Sigmoid colon (tissue), 7 donors: ENCODE data around the gene ADAMTSL1. TPM values are rescaled to one million over a fixed set of nuclear protein-coding genes. Genes with fewer than 3 reads are reported as not detected.

Experiments used
- DNase-seq: peaks from one replicate; pipeline ENCODE4 v3.0.0-alpha.2; 2019
- H3K27ac ChIP-seq, 4 donors: fragments of 200-600 bp; sonication (generic); one replicate each; pipeline ENCODE4 v1.5.1; 2016 to 2019; ENCODE audit warnings: mild to moderate bottlenecking in 1 of 4
- H3K27me3 ChIP-seq, 3 donors: fragments of 200-600 bp; sonication (generic); one replicate each; pipeline ENCODE4 v1.5.1; 2019; ENCODE audit warnings: mild to moderate bottlenecking in 1 of 3
- H3K36me3 ChIP-seq, 4 donors: fragments of 200-600 bp; sonication (generic); one replicate each; pipeline ENCODE4 v1.5.1; 2016 to 2019
- H3K4me1 ChIP-seq, 4 donors: fragments of 200-600 bp; sonication (generic); one replicate each; pipeline ENCODE4 v1.5.1; 2017 to 2019
- H3K4me3 ChIP-seq, 4 donors: fragments of 200-600 bp; sonication (generic); one replicate each; pipeline ENCODE4 v1.5.1; 2017 to 2019; ENCODE audit warnings: mild to moderate bottlenecking in 2 of 4, moderate library complexity in 1 of 4
- H3K9me3 ChIP-seq, 4 donors: fragments of 200-600 bp in 3 of 4; sonication (generic) in 3 of 4; one replicate each; pipeline versions ENCODE4 v1.5.1 to v1.6.1; 2013 to 2019
- EP300 ChIP-seq, 4 donors: sonication (generic); formaldehyde crosslinking; IDR thresholded peaks; one replicate each; pipeline ENCODE4 v1.6.1; 2017; ENCODE audit warnings: antibody characterized with exemption in 4 of 4
- POLR2A ChIP-seq, 2 donors: fragments of 450-650 bp; IDR thresholded peaks; one replicate each; pipeline ENCODE4 v1.6.1; 2016; ENCODE audit warnings: antibody characterized with exemption in 2 of 2, mild to moderate bottlenecking in 2 of 2, moderate library complexity in 2 of 2
- POLR2AphosphoS5 ChIP-seq, 4 donors: sonication (generic); formaldehyde crosslinking; IDR thresholded peaks; one replicate each; pipeline ENCODE4 v1.6.1; 2017; ENCODE audit warnings: antibody characterized with exemption in 4 of 4
- WGBS, 2 donors: extraction: QIAGEN DNeasy Blood & Tissue Kit; methylation state at CpG; one replicate each; pipeline ENCODE4 v1.1.7; 2013; 5-methylcytosine and 5-hydroxymethylcytosine counted together
- intact Hi-C: fragments of 100-400 bp; cut with DNase I; formaldehyde crosslinking; loops from one replicate; pipeline ENCODE4 v1.15.1; 2023
- polyA plus RNA-seq, 3 donors: library from polyadenylated mRNA; stranded (reverse); fragments of 200-250 nt; gene quantifications; one replicate each; pipeline ENCODE4 v1.2.3, GENCODE V29; 2013
- total RNA-seq, 4 donors: library from RNA; depleted of rRNA; stranded (reverse); fragments of >200 nt; gene quantifications; one replicate each; pipeline ENCODE4 v1.1.0, GENCODE V29; 2016
- TF ChIP-seq, protein P1 (sequence below), 4 experiments: fragments of 450-650 bp in 3 of 4; fragments of 200-600 bp in 1 of 4; IDR thresholded peaks; one replicate each; pipeline ENCODE4 v1.5.1; 2016 to 2019; ENCODE audit warnings: antibody characterized with exemption in 4 of 4, mild to moderate bottlenecking in 3 of 4, moderate library complexity in 2 of 4
- donor health status: healthy with polysubstance abuse.
- donor health status: Bipolar disorder and iron deficiency.
- donor health status: healthy.

The ADAMTSL1 gene
- total and polyA plus RNA-seq, 7 donors, result 1.4 to 13.6 (median 6.5) TPM

DNA sequence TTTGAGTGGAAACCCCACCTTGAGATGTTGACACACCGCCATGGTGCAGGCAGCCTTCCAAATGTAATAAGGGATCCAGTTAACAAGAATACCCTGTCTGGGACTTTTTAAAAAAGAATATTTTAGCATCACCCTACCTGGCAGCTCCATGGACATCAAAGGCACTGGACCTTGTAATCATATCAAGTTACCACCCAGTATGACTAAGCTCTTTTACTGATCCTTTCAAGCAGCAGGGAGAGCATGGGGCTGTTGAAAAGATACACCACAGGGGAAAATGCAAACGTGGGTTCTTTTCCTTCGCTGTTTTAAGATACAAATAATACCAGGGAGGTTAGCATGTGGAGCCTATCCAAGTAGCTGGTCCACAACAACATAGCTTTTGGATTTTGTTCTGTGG lies 347.8 kb downstream of the ADAMTSL1 start:
- peaks cover 0 to 9% (median 3%) of the 10 kb centered on the region in 4 donors for H3K4me1 ChIP-seq
- intact Hi-C loops, result no loop called here

DNA sequence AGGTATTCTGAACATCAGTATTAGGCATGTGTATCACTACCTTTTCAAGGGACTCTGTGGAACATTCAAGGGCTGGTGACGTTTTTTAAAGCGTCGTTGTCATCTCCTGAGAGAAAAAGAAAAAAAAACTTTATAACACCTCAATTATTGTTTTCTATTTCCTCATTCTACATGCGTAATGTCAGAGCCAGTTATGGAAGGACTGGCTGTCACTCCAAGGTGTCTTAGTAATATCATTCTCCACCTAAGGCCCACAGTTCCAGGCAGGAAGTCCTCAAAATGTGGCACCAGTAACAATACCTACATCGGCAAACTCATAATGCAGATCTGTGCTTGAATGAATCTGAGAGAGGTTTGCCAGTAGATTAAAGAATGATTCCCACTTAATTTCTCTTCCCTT lies 348.9 kb downstream of the ADAMTSL1 start:
- TF ChIP-seq, protein P1, sequence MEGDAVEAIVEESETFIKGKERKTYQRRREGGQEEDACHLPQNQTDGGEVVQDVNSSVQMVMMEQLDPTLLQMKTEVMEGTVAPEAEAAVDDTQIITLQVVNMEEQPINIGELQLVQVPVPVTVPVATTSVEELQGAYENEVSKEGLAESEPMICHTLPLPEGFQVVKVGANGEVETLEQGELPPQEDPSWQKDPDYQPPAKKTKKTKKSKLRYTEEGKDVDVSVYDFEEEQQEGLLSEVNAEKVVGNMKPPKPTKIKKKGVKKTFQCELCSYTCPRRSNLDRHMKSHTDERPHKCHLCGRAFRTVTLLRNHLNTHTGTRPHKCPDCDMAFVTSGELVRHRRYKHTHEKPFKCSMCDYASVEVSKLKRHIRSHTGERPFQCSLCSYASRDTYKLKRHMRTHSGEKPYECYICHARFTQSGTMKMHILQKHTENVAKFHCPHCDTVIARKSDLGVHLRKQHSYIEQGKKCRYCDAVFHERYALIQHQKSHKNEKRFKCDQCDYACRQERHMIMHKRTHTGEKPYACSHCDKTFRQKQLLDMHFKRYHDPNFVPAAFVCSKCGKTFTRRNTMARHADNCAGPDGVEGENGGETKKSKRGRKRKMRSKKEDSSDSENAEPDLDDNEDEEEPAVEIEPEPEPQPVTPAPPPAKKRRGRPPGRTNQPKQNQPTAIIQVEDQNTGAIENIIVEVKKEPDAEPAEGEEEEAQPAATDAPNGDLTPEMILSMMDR (IDR thresholded peaks at IDR 0.05), result no peak
- TF ChIP-seq POLR2A (IDR thresholded peaks at IDR 0.05), result no peak
- Histone ChIP-seq H3K36me3 (no peaks in the 10 kb centered on the region), H3K27me3 (no peaks in the 10 kb centered on the region), H3K9me3 (no peaks in the 10 kb centered on the region), H3K27ac (no peak overlapping the region), H3K4me3 (no peak overlapping the region), H3K4me1 (peaks cover 0 to 9% (median 3%) of the 10 kb centered on the region in 4 donors)
- intact Hi-C loops, result no loop called here
- no peak for DNase-seq
- WGBS, 2 donors, result 21 to 74% methylated on average over 5 of the region's 5 CpGs

More for the DNA sequence above, 347.8 kb downstream of the ADAMTSL1 start:
- Histone ChIP-seq H3K27ac (peak overlapping the region in 1 of 4 donors; percentile 3), H3K36me3 (no peaks in the 10 kb centered on the region), H3K4me3 (no peak overlapping the region), H3K27me3 (no peaks in the 10 kb centered on the region), H3K9me3 (no peaks in the 10 kb centered on the region)
- TF ChIP-seq, protein P1 (IDR thresholded peaks at IDR 0.05), result no peak
- TF ChIP-seq POLR2AphosphoS5 (IDR thresholded peaks at IDR 0.05), result no peak
- no peak for TF ChIP-seq EP300 (IDR thresholded peaks at IDR 0.05)
- TF ChIP-seq POLR2A (IDR thresholded peaks at IDR 0.05), result no peak
- WGBS, 2 donors, result 43 to 69% methylated on average over 3 of the region's 3 CpGs
- no peak for DNase-seq

DNA sequence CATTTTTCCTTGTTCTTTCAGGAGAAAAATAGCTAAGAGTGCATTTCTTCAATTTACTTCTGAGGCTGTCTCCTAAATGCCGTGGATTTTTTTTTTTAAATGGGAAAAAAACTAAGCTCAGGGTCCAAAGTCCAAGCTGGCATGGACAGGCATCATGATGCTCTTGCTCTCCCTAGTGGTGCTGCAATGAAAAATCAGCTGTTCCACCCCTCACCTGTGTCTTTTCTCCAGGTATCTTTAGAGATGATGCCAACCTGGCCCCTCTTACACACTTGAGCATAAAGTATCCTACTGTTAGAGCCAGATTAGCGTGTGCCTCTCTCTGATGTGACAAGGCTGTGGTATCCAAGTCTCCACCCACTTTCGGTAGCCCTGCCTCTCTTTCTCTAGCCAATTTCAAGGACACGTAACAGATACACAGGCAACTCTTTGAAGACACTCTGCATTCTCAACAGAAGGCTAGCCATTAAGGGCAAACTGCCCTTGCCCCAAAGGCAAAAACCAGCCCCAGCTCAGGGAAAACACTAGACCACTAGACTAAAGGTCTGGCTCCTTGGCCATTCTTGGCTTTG lies 350.2 kb downstream of the ADAMTSL1 start:
- no peaks in the 10 kb centered on the region for H3K36me3 ChIP-seq
- DNase-seq, result no peak
- H3K9me3 ChIP-seq, result no peaks in the 10 kb centered on the region
- no peak for TF ChIP-seq EP300 (IDR thresholded peaks at IDR 0.05)
- TF ChIP-seq, protein P1 (IDR thresholded peaks at IDR 0.05), result no peak
- TF ChIP-seq POLR2AphosphoS5 (IDR thresholded peaks at IDR 0.05), result no peak
- TF ChIP-seq POLR2A (IDR thresholded peaks at IDR 0.05), result no peak
- WGBS, 2 donors, result 40 to 78% methylated on average over 4 of the region's 4 CpGs
- no peak overlapping the region for H3K27ac ChIP-seq
- H3K4me3 ChIP-seq, result no peak overlapping the region
- H3K27me3 ChIP-seq, result no peaks in the 10 kb centered on the region
- peaks cover 0 to 9% (median 3%) of the 10 kb centered on the region in 4 donors for H3K4me1 ChIP-seq
- intact Hi-C loops, result no loop called here

DNA sequence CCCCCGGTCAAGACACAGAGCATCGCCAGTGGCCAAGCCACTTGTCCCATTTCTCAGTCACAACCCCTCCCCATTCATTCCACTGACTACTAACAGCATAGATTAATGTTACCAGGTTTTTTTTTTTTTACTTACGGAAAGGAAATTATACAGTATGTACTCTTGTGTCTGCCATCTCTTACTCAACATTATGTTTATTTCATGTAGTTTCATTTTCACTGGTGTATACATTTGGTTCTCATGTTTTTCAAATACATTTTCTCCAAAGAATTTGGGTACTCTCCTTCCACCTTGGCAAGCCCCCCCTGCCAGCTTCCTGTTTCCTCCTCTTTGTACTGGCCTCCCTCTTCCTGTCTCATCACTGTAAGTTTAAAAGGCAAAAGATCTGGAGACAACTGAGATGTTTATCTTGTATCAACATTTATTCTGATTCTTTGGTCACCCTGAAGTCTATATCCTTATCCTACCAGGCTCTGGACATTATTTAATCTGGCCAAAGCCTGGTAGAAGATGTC lies 351.8 kb downstream of the ADAMTSL1 start:
- no peak overlapping the region for H3K27ac ChIP-seq
- TF ChIP-seq EP300 (IDR thresholded peaks at IDR 0.05) (no peak), POLR2AphosphoS5 (IDR thresholded peaks at IDR 0.05) (no peak), POLR2A (IDR thresholded peaks at IDR 0.05) (no peak)
- TF ChIP-seq, protein P1 (IDR thresholded peaks at IDR 0.05), result no peak
- intact Hi-C loops, result no loop called here
- DNase-seq, result no peak
- WGBS, 2 donors, result 84 to 90% methylated on average over 3 of the region's 3 CpGs
- H3K9me3 ChIP-seq, result no peaks in the 10 kb centered on the region
- H3K4me3 ChIP-seq, result no peak overlapping the region
- H3K27me3 ChIP-seq, result no peaks in the 10 kb centered on the region
- no peaks in the 10 kb centered on the region for H3K36me3 ChIP-seq
- peaks cover 0 to 9% (median 3%) of the 10 kb centered on the region in 4 donors for H3K4me1 ChIP-seq

DNA sequence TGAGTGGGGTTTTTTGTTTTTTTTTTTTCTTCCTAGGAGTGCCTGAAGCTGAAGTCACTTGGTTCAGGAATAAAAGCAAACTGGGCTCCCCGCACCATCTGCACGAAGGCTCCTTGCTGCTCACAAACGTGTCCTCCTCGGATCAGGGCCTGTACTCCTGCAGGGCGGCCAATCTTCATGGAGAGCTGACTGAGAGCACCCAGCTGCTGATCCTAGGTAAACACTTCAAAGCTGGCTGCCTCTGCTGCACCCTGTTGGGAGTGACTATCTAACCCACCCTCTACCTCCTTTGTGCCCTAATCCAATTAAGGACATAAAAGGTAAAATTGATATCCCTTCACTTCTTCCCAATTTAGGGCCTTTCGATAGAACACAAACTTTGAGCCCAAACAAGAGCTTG lies 352.3 kb downstream of the ADAMTSL1 start:
- WGBS, 2 donors, result 90 to 94% methylated on average over 6 of the region's 6 CpGs
- intact Hi-C loops, result no loop called here
- Histone ChIP-seq H3K9me3 (no peaks in the 10 kb centered on the region), H3K36me3 (no peaks in the 10 kb centered on the region), H3K4me3 (no peak overlapping the region), H3K4me1 (peaks cover 0 to 9% (median 3%) of the 10 kb centered on the region in 4 donors), H3K27me3 (no peaks in the 10 kb centered on the region), H3K27ac (no peak overlapping the region)
- no peak for DNase-seq
- no peak for TF ChIP-seq POLR2A (IDR thresholded peaks at IDR 0.05)
- TF ChIP-seq, protein P1 (IDR thresholded peaks at IDR 0.05), result no peak
